DOHH2 (cell line): Measurements from ENCODE around the gene LCOR.

Experiments used
- EZH2phosphoT487 ChIP-seq: fragments of 200-600 bp; sonication (generic); IDR thresholded peaks from 2 replicates; pipeline ENCODE4 v1.6.1; 2017; ENCODE audit warnings: borderline replicate concordance, mild to moderate bottlenecking, antibody characterized with exemption, low read length, moderate library complexity, mixed read lengths
- TF ChIP-seq, protein P1 (sequence below): fragments of 200-600 bp; sonication (generic); IDR thresholded peaks from one replicate; pipeline ENCODE4 v1.5.1; 2014; ENCODE audit warnings: antibody characterized with exemption, mild to moderate bottlenecking, low read depth, low read length; ENCODE audit not compliant: poor library complexity, severe bottlenecking

DNA sequence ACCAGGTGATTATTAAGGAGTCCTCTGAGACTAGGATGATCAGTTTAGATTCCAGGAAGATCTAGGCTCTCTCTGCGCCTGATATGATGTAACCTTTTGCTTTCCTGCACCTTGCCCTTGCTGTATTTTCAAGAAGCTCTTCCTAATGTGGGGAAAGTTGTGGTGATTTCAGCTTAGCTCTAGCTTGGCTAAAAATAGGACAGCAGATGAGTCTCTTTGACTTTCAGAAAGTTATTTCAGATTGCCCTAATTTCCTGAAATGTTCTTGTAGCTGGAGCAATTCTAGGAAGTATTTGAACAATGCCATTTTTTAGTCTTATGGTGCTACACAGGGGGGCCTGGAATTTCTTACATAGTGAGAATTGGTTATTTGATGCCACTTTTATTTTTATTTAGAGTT is 3.8 kb downstream of the LCOR start:
- TF ChIP-seq EZH2phosphoT487: no peak
- TF ChIP-seq, protein P1, sequence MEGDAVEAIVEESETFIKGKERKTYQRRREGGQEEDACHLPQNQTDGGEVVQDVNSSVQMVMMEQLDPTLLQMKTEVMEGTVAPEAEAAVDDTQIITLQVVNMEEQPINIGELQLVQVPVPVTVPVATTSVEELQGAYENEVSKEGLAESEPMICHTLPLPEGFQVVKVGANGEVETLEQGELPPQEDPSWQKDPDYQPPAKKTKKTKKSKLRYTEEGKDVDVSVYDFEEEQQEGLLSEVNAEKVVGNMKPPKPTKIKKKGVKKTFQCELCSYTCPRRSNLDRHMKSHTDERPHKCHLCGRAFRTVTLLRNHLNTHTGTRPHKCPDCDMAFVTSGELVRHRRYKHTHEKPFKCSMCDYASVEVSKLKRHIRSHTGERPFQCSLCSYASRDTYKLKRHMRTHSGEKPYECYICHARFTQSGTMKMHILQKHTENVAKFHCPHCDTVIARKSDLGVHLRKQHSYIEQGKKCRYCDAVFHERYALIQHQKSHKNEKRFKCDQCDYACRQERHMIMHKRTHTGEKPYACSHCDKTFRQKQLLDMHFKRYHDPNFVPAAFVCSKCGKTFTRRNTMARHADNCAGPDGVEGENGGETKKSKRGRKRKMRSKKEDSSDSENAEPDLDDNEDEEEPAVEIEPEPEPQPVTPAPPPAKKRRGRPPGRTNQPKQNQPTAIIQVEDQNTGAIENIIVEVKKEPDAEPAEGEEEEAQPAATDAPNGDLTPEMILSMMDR: no peak
